Nephron progenitor cell (in vitro differentiated cells): ENCODE measurements around the gene PCNX2.
A peak's percentile ranks its signal among the peaks of the same experiment; 100 is the strongest.

Experiments used
- DNase-seq: peaks from one replicate; pipeline ENCODE4 v3.0.0; 2021
- H3K27ac Mint-ChIP-seq: 2 replicates; pipeline ENCODE4 v1.8.0; 2021; ENCODE audit warnings: mild to moderate bottlenecking, moderate library complexity, mixed read lengths
- H3K27me3 Mint-ChIP-seq: 2 replicates; pipeline ENCODE4 v1.8.0; 2021; ENCODE audit warnings: mild to moderate bottlenecking, low read depth, mixed read lengths; ENCODE audit not compliant: poor library complexity
- H3K36me3 Mint-ChIP-seq: 2 replicates; pipeline ENCODE4 v1.8.0; 2021; ENCODE audit warnings: low read depth, mixed read lengths
- H3K4me1 Mint-ChIP-seq: 2 replicates; pipeline ENCODE4 v1.8.0; 2021; ENCODE audit warnings: mixed read lengths
- H3K4me3 Mint-ChIP-seq: 2 replicates; pipeline ENCODE4 v1.8.0; 2021; ENCODE audit warnings: mild to moderate bottlenecking, moderate library complexity, mixed read lengths
- H3K9me3 Mint-ChIP-seq: 2 replicates; pipeline ENCODE4 v1.8.0; 2021; ENCODE audit warnings: mild to moderate bottlenecking, moderate library complexity, mixed read lengths
- CTCF ChIP-seq: fragments of 200-600 bp; sonication (generic); IDR thresholded peaks from 2 replicates; pipeline ENCODE4 v1.5.0; 2021; ENCODE audit warnings: antibody characterized with exemption

The PCNX2 gene

GRCh38 chr1:233277637-233278606 lies 17.6 kb downstream of the PCNX2 start:
- TF ChIP-seq CTCF, result no peak
- Mint-ChIP-seq H3K9me3 (no peaks in the 10 kb centered on the region), H3K4me1 (no peaks in the 10 kb centered on the region), H3K27ac (no peak overlapping the region), H3K4me3 (no peak overlapping the region), H3K27me3 (no peaks in the 10 kb centered on the region), H3K36me3 (no peaks in the 10 kb centered on the region)
- DNase-seq, result no peak

- Mint-ChIP-seq H3K4me1 (peaks cover 4% of the 10 kb centered on the region), H3K36me3 (peaks cover 14% of the 10 kb centered on the region), H3K27ac (no peak overlapping the region), H3K4me3 (no peak overlapping the region), H3K27me3 (no peaks in the 10 kb centered on the region), H3K9me3 (no peaks in the 10 kb centered on the region)
- no peak for TF ChIP-seq CTCF
- DNase-seq, result no peak
Observed at GRCh38 chr1:233269656-233270055, 25.9 kb downstream of the PCNX2 start.

- Mint-ChIP-seq H3K36me3 (peaks cover 14% of the 10 kb centered on the region), H3K4me3 (no peak overlapping the region), H3K9me3 (no peaks in the 10 kb centered on the region), H3K27me3 (no peaks in the 10 kb centered on the region), H3K27ac (no peak overlapping the region), H3K4me1 (peaks cover 4% of the 10 kb centered on the region)
- TF ChIP-seq CTCF, result no peak
- no peak for DNase-seq
Observed at GRCh38 chr1:233268389-233269022, 27.0 kb downstream of the PCNX2 start.

- no peaks in the 10 kb centered on the region for H3K9me3 Mint-ChIP-seq
- no peak overlapping the region for H3K4me3 Mint-ChIP-seq
- no peak for DNase-seq
- peak overlapping the region; percentile 49 for H3K27ac Mint-ChIP-seq
- H3K27me3 Mint-ChIP-seq, result no peaks in the 10 kb centered on the region
- TF ChIP-seq CTCF, result no peak
- H3K36me3 Mint-ChIP-seq, result peaks cover 26% of the 10 kb centered on the region
- H3K4me1 Mint-ChIP-seq, result peaks cover 12% of the 10 kb centered on the region
Observed at GRCh38 chr1:233261695-233262094, 33.8 kb downstream of the PCNX2 start.

GRCh38 chr1:233261206-233261605 lies 34.3 kb downstream of the PCNX2 start:
- peaks cover 12% of the 10 kb centered on the region for H3K4me1 Mint-ChIP-seq
- H3K36me3 Mint-ChIP-seq, result peaks cover 26% of the 10 kb centered on the region
- no peaks in the 10 kb centered on the region for H3K9me3 Mint-ChIP-seq
- no peak for DNase-seq
- no peak overlapping the region for H3K27ac Mint-ChIP-seq
- no peak overlapping the region for H3K4me3 Mint-ChIP-seq
- no peak for TF ChIP-seq CTCF
- H3K27me3 Mint-ChIP-seq, result no peaks in the 10 kb centered on the region
